ENCODE results near the gene CD244. TPM values are rescaled to one million over a fixed set of nuclear protein-coding genes. Genes with fewer than 3 reads are reported as not detected.
A peak's percentile ranks its signal among the peaks of the same experiment; 100 is the strongest.

The CD244 gene
- total RNA-seq, 1 donor from 2014 or later: 0.89 TPM

DNA sequence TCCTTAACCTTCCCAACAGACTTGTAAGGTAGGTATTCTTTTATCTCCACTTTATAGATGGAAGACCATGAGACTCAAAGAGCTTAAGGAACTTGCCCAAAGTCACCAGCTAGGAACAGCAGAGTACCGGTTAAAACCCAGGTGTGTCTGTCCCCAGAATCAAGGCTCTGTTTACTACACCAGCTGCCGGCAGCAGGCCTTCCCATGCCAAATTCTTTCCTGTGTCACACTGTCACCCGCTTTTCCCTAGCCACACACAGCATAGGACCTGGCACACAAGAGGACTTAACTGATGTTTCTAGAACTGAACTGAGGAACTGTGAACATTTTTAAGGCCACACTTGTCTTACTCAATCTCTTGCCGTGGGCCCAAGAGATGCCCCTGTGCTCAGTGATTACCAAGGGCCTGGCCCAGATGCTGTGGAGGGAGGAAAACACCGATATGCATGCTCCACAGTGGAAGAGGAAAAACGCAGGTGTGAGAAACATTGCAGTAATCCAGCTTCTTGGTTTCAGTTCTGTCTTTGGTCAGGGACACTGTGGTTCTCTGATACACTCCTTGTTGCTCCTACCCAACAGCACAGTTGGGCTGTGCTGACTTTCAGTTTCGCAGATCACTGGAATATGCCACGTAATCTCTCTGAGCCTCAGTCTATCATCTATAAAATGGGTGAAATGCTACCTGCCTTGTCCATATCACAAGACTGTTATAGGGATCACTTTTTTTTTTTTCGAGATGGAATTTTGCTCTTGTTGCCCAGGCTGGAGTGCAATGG lies 80.6 kb downstream of the CD244 start:
- DNase-seq (ENCODE audit: low spot score): no peak

DNA sequence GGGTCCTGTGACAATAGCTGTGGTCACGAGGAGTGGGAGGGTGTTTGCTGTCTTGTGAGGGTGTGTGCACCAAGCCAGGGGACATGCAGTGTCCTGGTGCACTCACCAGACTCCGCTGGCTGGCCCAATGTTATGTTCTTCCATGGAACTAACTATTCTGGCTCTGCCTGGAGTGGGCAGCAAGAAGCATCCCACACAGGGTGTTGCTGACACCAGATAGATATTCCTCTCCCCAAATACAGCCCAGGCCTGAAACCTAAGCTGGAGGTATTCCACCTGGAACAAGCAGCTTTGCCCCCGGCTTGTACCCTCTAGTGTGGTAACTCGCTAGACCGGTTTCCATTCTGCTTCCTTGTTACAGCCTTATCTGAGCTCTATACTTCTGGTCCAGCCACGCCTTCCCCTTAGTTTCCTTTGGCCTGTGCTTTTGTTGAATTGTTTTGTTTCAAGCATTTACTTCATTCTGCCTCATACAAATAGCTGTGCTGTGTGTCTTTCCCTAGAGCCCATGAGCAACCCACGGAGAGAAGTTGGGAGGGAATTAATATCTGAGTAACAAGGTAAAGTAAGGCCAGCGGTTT lies 81.4 kb downstream of the CD244 start:
- DNase-seq (ENCODE audit: low spot score): peak; percentile 80

DNA sequence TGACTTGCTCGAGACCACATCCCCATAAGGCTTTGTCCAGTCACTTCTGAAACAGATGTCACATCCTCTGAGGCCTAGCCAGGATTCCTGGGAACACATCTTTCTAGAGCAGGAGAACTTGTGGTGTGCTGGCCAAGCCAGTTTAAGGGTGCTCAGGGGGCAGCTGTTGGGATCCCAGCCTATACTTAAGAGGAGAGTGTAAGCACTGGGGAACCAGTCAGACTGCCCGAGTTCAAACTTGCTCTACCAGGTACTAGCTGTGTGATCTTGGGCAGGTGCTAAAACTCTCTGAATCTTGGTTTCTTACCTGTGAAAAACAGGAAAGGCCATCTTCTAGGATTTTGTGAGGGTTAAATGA lies 82.3 kb downstream of the CD244 start:
- DNase-seq (ENCODE audit: low spot score): no peak

Other genes with a start within 250 kb of the CD244 start
- gene SLAMF1, start 215.8 kb downstream of the CD244 start, total RNA-seq: 0.83 TPM
- 6.0 TPM for gene CD48, start 151.1 kb downstream of the CD244 start, total RNA-seq
- 24.0 TPM for gene SLAMF7, start 123.6 kb downstream of the CD244 start, total RNA-seq
- gene LY9, start 66.7 kb downstream of the CD244 start, total RNA-seq: 3.2 TPM
- 16.8 TPM for gene ITLN1, start 22.3 kb upstream of the CD244 start, total RNA-seq
- not detected for gene ITLN2, start 91.9 kb upstream of the CD244 start, total RNA-seq
- 166 TPM for gene F11R, start 158.3 kb upstream of the CD244 start, total RNA-seq
- 79.8 TPM for gene TSTD1, start 176.1 kb upstream of the CD244 start, total RNA-seq
- 70.7 TPM for gene USF1, start 183.1 kb upstream of the CD244 start, total RNA-seq
- gene ARHGAP30, start 207.0 kb upstream of the CD244 start, total RNA-seq: 12.1 TPM
- 75.6 TPM for gene NECTIN4, start 226.7 kb upstream of the CD244 start, total RNA-seq
- 13.0 TPM for gene KLHDC9, start 235.5 kb upstream of the CD244 start, total RNA-seq

Data from ureter (tissue), 1 donor.